GM23338 (cell line): Measurements from ENCODE around the gene FAM118B. TPM values are rescaled to one million over a fixed set of nuclear protein-coding genes. Genes with fewer than 3 reads are reported as not detected.

Experiments used
- ATAC-seq: fragments of 200-7000 bp; cut with Tn5 transposase; 3 replicates; pipeline ENCODE4 v1.9.1; 2020
- DNase-seq: peaks from one replicate; pipeline ENCODE4 v3.0.0-alpha.2; 2015; ENCODE audit warnings: low spot score
- H2AFZ ChIP-seq: fragments of 200-600 bp; sonication (generic); 2 replicates; pipeline ENCODE4 v1.8.0; 2016; ENCODE audit warnings: antibody characterized with exemption, mild to moderate bottlenecking, moderate library complexity
- H3F3A ChIP-seq: fragments of 200-600 bp; sonication (generic); replicated peaks from 2 replicates; pipeline ENCODE4 v1.8.0; 2017; ENCODE audit warnings: antibody characterized with exemption, mixed run types, low read depth
- H3K27ac ChIP-seq: fragments of 200-600 bp; sonication (generic); 2 replicates; pipeline ENCODE4 v1.6.1; 2016; ENCODE audit warnings: low read depth
- H3K27me3 ChIP-seq: fragments of 200-600 bp; sonication (generic); 2 replicates; pipeline ENCODE4 v1.8.0; 2016; ENCODE audit warnings: mild to moderate bottlenecking, mixed run types, moderate library complexity; ENCODE audit not compliant: insufficient read depth
- H3K36me3 ChIP-seq: fragments of 200-600 bp; sonication (generic); 2 replicates; pipeline ENCODE4 v1.8.0; 2016; ENCODE audit warnings: mild to moderate bottlenecking; ENCODE audit not compliant: insufficient read depth
- H3K4me1 ChIP-seq: fragments of 200-600 bp; sonication (generic); 2 replicates; pipeline ENCODE4 v1.8.0; 2016; ENCODE audit warnings: mild to moderate bottlenecking, moderate library complexity; ENCODE audit not compliant: insufficient read depth
- H3K4me2 ChIP-seq: fragments of 200-600 bp; sonication (generic); 2 replicates; pipeline ENCODE4 v1.7.1; 2017; ENCODE audit warnings: mixed run types
- H3K4me3 ChIP-seq: fragments of 200-600 bp; sonication (generic); 2 replicates; pipeline ENCODE4 v1.6.1; 2016; ENCODE audit warnings: mixed run types
- H3K79me2 ChIP-seq: fragments of 200-600 bp; sonication (generic); replicated peaks from 2 replicates; pipeline ENCODE4 v1.8.0; 2017; ENCODE audit warnings: mild to moderate bottlenecking; ENCODE audit not compliant: insufficient read depth
- H3K9me2 ChIP-seq: fragments of 200-600 bp; sonication (generic); 2 replicates; pipeline ENCODE4 v1.8.0; 2017; ENCODE audit not compliant: insufficient read depth
- H4K20me1 ChIP-seq: fragments of 200-600 bp; sonication (generic); replicated peaks from 2 replicates; pipeline ENCODE4 v1.8.0; 2017; ENCODE audit warnings: mild to moderate bottlenecking; ENCODE audit not compliant: insufficient read depth
- H3K27ac Mint-ChIP-seq: 2 replicates; pipeline ENCODE4 v1.8.0; 2020; ENCODE audit warnings: inconsistent platforms, mild to moderate bottlenecking, moderate library complexity, mixed read lengths
- H3K27me3 Mint-ChIP-seq: 3 replicates; pipeline ENCODE4 v1.8.0; 2022; ENCODE audit warnings: low read depth, mild to moderate bottlenecking, moderate library complexity, mixed read lengths, inconsistent platforms; ENCODE audit not compliant: insufficient read depth, poor library complexity
- H3K36me3 Mint-ChIP-seq: 3 replicates; pipeline ENCODE4 v1.8.0; 2021; ENCODE audit warnings: low read depth, mild to moderate bottlenecking, inconsistent platforms, moderate library complexity, mixed read lengths
- H3K4me1 Mint-ChIP-seq: 3 replicates; pipeline ENCODE4 v1.8.0; 2020; ENCODE audit warnings: mild to moderate bottlenecking, inconsistent platforms, mixed read lengths
- H3K4me3 Mint-ChIP-seq: 3 replicates; pipeline ENCODE4 v1.8.0; 2021; ENCODE audit warnings: moderate library complexity, mild to moderate bottlenecking, inconsistent platforms, mixed read lengths
- H3K9me3 Mint-ChIP-seq: 3 replicates; pipeline ENCODE4 v1.8.0; 2020; ENCODE audit warnings: moderate library complexity, mild to moderate bottlenecking, inconsistent platforms, mixed read lengths
- EZH2 ChIP-seq: fragments of 200-600 bp; sonication (generic); IDR thresholded peaks from one replicate; pipeline ENCODE4 v1.8.0; 2017; ENCODE audit warnings: antibody characterized with exemption, mild to moderate bottlenecking, low read depth; ENCODE audit not compliant: unreplicated experiment
- EZH2phosphoT487 ChIP-seq: fragments of 200-600 bp; sonication (generic); IDR thresholded peaks from one replicate; pipeline ENCODE4 v1.8.1; 2018; ENCODE audit warnings: antibody characterized with exemption; ENCODE audit not compliant: unreplicated experiment
- JUNB ChIP-seq: IDR thresholded peaks from one replicate; pipeline ENCODE4 v1.6.1; 2016; ENCODE audit warnings: antibody characterized with exemption; ENCODE audit not compliant: unreplicated experiment
- NANOG ChIP-seq: IDR thresholded peaks from 2 replicates; pipeline ENCODE4 v1.6.1; 2016; ENCODE audit warnings: antibody characterized with exemption, borderline replicate concordance
- POLR2AphosphoS5 ChIP-seq: IDR thresholded peaks from 2 replicates; pipeline ENCODE4 v1.6.1; 2016; ENCODE audit warnings: antibody characterized with exemption, low read depth
- REST ChIP-seq: IDR thresholded peaks from one replicate; pipeline ENCODE4 v1.6.1; 2018; ENCODE audit warnings: antibody characterized with exemption; ENCODE audit not compliant: unreplicated experiment
- ZNF114 ChIP-seq: fragments of 250-450 bp; sonication (Bioruptor Pico); IDR thresholded peaks from 2 replicates; pipeline ENCODE4 v1.5.0; 2020; ENCODE audit warnings: mild to moderate bottlenecking, moderate library complexity
- ZNF331 ChIP-seq: fragments of 250-450 bp; sonication (Bioruptor Pico); IDR thresholded peaks from 2 replicates; pipeline ENCODE4 v1.5.0; 2020; ENCODE audit warnings: low read depth, mild to moderate bottlenecking, moderate library complexity
- ZNF462 ChIP-seq: fragments of 250-450 bp; sonication (Bioruptor Pico); IDR thresholded peaks from 2 replicates; pipeline ENCODE4 v1.5.0; 2020; ENCODE audit warnings: mild to moderate bottlenecking, moderate library complexity
- polyA plus RNA-seq: library from polyadenylated mRNA; unstranded; fragments of >200 nt; fragmentation: Nextera tagmentation; extraction: Ambion mirVana; gene quantifications from 2 replicates; pipeline ENCODE4 v1.2.1, GENCODE V29; 2016
- total RNA-seq: library from RNA; depleted of rRNA; stranded (reverse); fragments of >200 nt; shearing (Covaris generic); gene quantifications from 2 replicates; pipeline ENCODE4 v1.2.3, GENCODE V29; 2014

The FAM118B gene
- total and polyA plus RNA-seq, 2 experiments from 2014 or later = 33.7 to 43.4 TPM

GRCh38 chr11:126198648-126199047 is 12.9 kb upstream of the FAM118B start:
- H3K4me1 Mint-ChIP-seq = no peaks in the 10 kb centered on the region
- Histone ChIP-seq H3F3A (no peaks in the 10 kb centered on the region), H3K27me3 (no peaks in the 10 kb centered on the region), H4K20me1 (no peaks in the 10 kb centered on the region; the same call in 1 of the 2 replicates), H3K27ac (no peak overlapping the region), H2AFZ (no peak overlapping the region), H3K4me2 (no peak overlapping the region), H3K79me2 (no peaks in the 10 kb centered on the region; the same call in none of the 2 replicates), H3K4me1 (no peaks in the 10 kb centered on the region), H3K36me3 (peaks cover 53% of the 10 kb centered on the region), H3K4me3 (no peak overlapping the region), H3K9me2 (no peaks in the 10 kb centered on the region)
- no peak overlapping the region for H3K27ac Mint-ChIP-seq
- H3K27me3 Mint-ChIP-seq = peaks cover 1% of the 10 kb centered on the region
- no peak for TF ChIP-seq ZNF462 (CRISPR knock-in tag)
- no peak for TF ChIP-seq ZNF114
- no peak for TF ChIP-seq POLR2AphosphoS5
- no peak for TF ChIP-seq EZH2
- no peak for TF ChIP-seq REST
- TF ChIP-seq ZNF331 (CRISPR knock-in tag) = no peak
- TF ChIP-seq NANOG = no peak
- TF ChIP-seq JUNB = no peak
- TF ChIP-seq EZH2phosphoT487 = no peak
- peaks cover 22% of the 10 kb centered on the region for H3K9me3 Mint-ChIP-seq
- H3K36me3 Mint-ChIP-seq = peaks cover 86% of the 10 kb centered on the region
- H3K4me3 Mint-ChIP-seq = no peak overlapping the region
- DNase-seq (no peak), ATAC-seq (no peak)
